GM06990 (cell line): ENCODE measurements around the gene FBXL5.

ENCODE experiments used
- DNase-seq: peaks from one replicate; pipeline ENCODE4 v3.0.0-alpha.2; 2011; ENCODE audit not compliant: insufficient read length; ENCODE audit errors: extremely low read depth
- H3K27me3 ChIP-seq: replicated peaks from 2 replicates; pipeline ENCODE4 v1.6.0; 2011; ENCODE audit warnings: low read length; ENCODE audit not compliant: control insufficient read depth, insufficient read depth
- H3K36me3 ChIP-seq: 2 replicates; pipeline ENCODE4 v1.5.1; 2011; ENCODE audit warnings: low read length; ENCODE audit not compliant: control insufficient read depth, insufficient read depth
- H3K4me3 ChIP-seq: replicated peaks from 2 replicates; pipeline ENCODE4 v1.5.1; 2011; ENCODE audit warnings: low read depth, mild to moderate bottlenecking, control low read depth, low read length
- CTCF ChIP-seq: IDR thresholded peaks from 2 replicates; pipeline ENCODE4 v1.5.1; 2011; ENCODE audit warnings: low read length, control low read depth, mild to moderate bottlenecking, inconsistent platforms; ENCODE audit not compliant: insufficient read depth, poor library complexity, severe bottlenecking

FBXL5 gene

GRCh38 chr4:15569746-15570145, 85.4 kb downstream of the FBXL5 start:
- TF ChIP-seq CTCF, result no peak
- Histone ChIP-seq H3K4me3 (no peak overlapping the region), H3K36me3 (no peaks in the 10 kb centered on the region)

GRCh38 chr4:15568821-15569220, 86.3 kb downstream of the FBXL5 start:
- TF ChIP-seq CTCF, result no peak
- Histone ChIP-seq H3K27me3 (no peaks in the 10 kb centered on the region), H3K36me3 (no peaks in the 10 kb centered on the region), H3K4me3 (no peak overlapping the region)
- DNase-seq, result no peak

More at GRCh38 chr4:15569746-15570145, 85.4 kb downstream of the FBXL5 start:
- no peaks in the 10 kb centered on the region for H3K27me3 ChIP-seq
- DNase-seq, result no peak

GRCh38 chr4:15563871-15564270, 91.3 kb downstream of the FBXL5 start:
- DNase-seq, result no peak
- Histone ChIP-seq H3K36me3 (no peaks in the 10 kb centered on the region), H3K4me3 (no peak overlapping the region), H3K27me3 (no peaks in the 10 kb centered on the region)
- no peak for TF ChIP-seq CTCF

GRCh38 chr4:15562623-15563022, 92.5 kb downstream of the FBXL5 start:
- H3K4me3 ChIP-seq, result no peak overlapping the region
- H3K36me3 ChIP-seq, result no peaks in the 10 kb centered on the region
- TF ChIP-seq CTCF, result no peak

GRCh38 chr4:15562114-15562513, 93.0 kb downstream of the FBXL5 start:
- Histone ChIP-seq H3K27me3 (no peaks in the 10 kb centered on the region), H3K4me3 (no peak overlapping the region), H3K36me3 (no peaks in the 10 kb centered on the region)
- no peak for DNase-seq
- no peak for TF ChIP-seq CTCF

More at GRCh38 chr4:15562623-15563022, 92.5 kb downstream of the FBXL5 start:
- DNase-seq, result no peak
- H3K27me3 ChIP-seq, result no peaks in the 10 kb centered on the region

- TF ChIP-seq CTCF, result no peak
- DNase-seq, result no peak
- no peaks in the 10 kb centered on the region for H3K36me3 ChIP-seq
These were observed 96.6 kb downstream of the FBXL5 start for GRCh38 chr4:15558561-15558960.

More at GRCh38 chr4:15558561-15558960, 96.6 kb downstream of the FBXL5 start:
- no peaks in the 10 kb centered on the region for H3K27me3 ChIP-seq
- no peak overlapping the region for H3K4me3 ChIP-seq
